GM18502 (cell line): Measurements from ENCODE around the gene TPH2.

Source experiments
- ATAC-seq: cut with Tn5 transposase; IDR thresholded peaks from one replicate; pipeline ENCODE4 v1.9.1; 2021; ENCODE audit warnings: mild to moderate bottlenecking; ENCODE audit not compliant: unreplicated experiment, poor library complexity

TPH2 gene

GRCh38 chr12:72028966-72029365 is 90.3 kb downstream of the TPH2 start:
- no peak for ATAC-seq

GRCh38 chr12:72030277-72030676 is 91.6 kb downstream of the TPH2 start:
- no peak for ATAC-seq

GRCh38 chr12:72031066-72031465 is 92.4 kb downstream of the TPH2 start:
- no peak for ATAC-seq

- ATAC-seq = no peak
Observed at GRCh38 chr12:72033991-72034390, 95.3 kb downstream of the TPH2 start.

- no peak for ATAC-seq
Observed at GRCh38 chr12:72035625-72036024, 97.0 kb downstream of the TPH2 start.

- ATAC-seq = no peak
Observed at GRCh38 chr12:72036393-72036792, 97.7 kb downstream of the TPH2 start.

GRCh38 chr12:72037006-72037795 is 98.6 kb downstream of the TPH2 start:
- ATAC-seq = no peak

- ATAC-seq = no peak
Observed at GRCh38 chr12:72041811-72042210, 103.2 kb downstream of the TPH2 start.

GRCh38 chr12:72053604-72054003 is 115.0 kb downstream of the TPH2 start:
- ATAC-seq = no peak

- ATAC-seq = no peak
Observed at GRCh38 chr12:72054511-72054910, 115.9 kb downstream of the TPH2 start.

GRCh38 chr12:72057330-72057914 is 118.8 kb downstream of the TPH2 start:
- no peak for ATAC-seq

- no peak for ATAC-seq
Observed at GRCh38 chr12:72063073-72063472, 124.4 kb downstream of the TPH2 start.

GRCh38 chr12:72071030-72071429 is 132.4 kb downstream of the TPH2 start:
- no peak for ATAC-seq

- no peak for ATAC-seq
Observed at GRCh38 chr12:72072592-72073212, 134.1 kb downstream of the TPH2 start.

- ATAC-seq = no peak
Observed at GRCh38 chr12:72074065-72074464, 135.4 kb downstream of the TPH2 start.

- no peak for ATAC-seq
Observed at GRCh38 chr12:72074956-72075355, 136.3 kb downstream of the TPH2 start.

GRCh38 chr12:72075401-72075800 is 136.8 kb downstream of the TPH2 start:
- ATAC-seq = no peak

GRCh38 chr12:72075891-72076557 is 137.4 kb downstream of the TPH2 start:
- no peak for ATAC-seq

- ATAC-seq = no peak
Observed at GRCh38 chr12:72076558-72076915, 137.9 kb downstream of the TPH2 start.

- no peak for ATAC-seq
Observed at GRCh38 chr12:72077111-72077820, 138.6 kb downstream of the TPH2 start.

- no peak for ATAC-seq
Observed at GRCh38 chr12:72081777-72082176, 143.1 kb downstream of the TPH2 start.
